Measurements from ENCODE around the gene SLC25A20.
"Not testable (repeated sequence)": the region's sequence is repeated elsewhere in the genome, so short reads cannot be mapped to it uniquely, and the experiment has no call there.

GRCh38 chr3:48829525-48829924, 69.2 kb downstream of the SLC25A20 start:
- not testable (repeated sequence) for TF ChIP-seq CTCF (optimal IDR thresholded peaks at IDR 0.05 in 1 of 3, IDR thresholded peaks at IDR 0.05 in 1 of 3, conservative IDR thresholded peaks at IDR 0.05 in 1 of 3; ENCODE audit: extremely low read depth in 1 of 3, insufficient read depth in 2 of 3, low read length in 3 of 3); EZH2 (IDR thresholded peaks at IDR 0.05; ENCODE audit: low read length)
